Large intestine (tissue), 3 donors: ENCODE measurements around the gene SLC35E3. TPM values are rescaled to one million over a fixed set of nuclear protein-coding genes. Genes with fewer than 3 reads are reported as not detected.
A peak's percentile ranks its signal among the peaks of the same experiment; 100 is the strongest.

Source experiments
- DNase-seq, 2 donors: peaks; one replicate each; pipeline versions ENCODE4 v3.0.0 to v3.0.0-alpha.2; 2013
- H3K27ac ChIP-seq: one replicate; pipeline ENCODE4 v1.5.1; 2013; ENCODE audit warnings: low read length
- H3K27me3 ChIP-seq: 2 replicates; pipeline ENCODE4 v1.6.1; 2013; ENCODE audit warnings: low read length; ENCODE audit not compliant: control insufficient read depth, insufficient read depth
- H3K36me3 ChIP-seq: 2 replicates; pipeline ENCODE4 v1.6.1; 2013; ENCODE audit warnings: low read length; ENCODE audit not compliant: control insufficient read depth, insufficient read depth
- H3K4me1 ChIP-seq: one replicate; pipeline ENCODE4 v1.6.1; 2013; ENCODE audit warnings: low read length; ENCODE audit not compliant: control insufficient read depth, insufficient read depth
- H3K4me3 ChIP-seq: one replicate; pipeline ENCODE4 v1.5.1; 2013; ENCODE audit warnings: low read length
- H3K9me3 ChIP-seq: one replicate; pipeline ENCODE4 v1.6.1; 2013; ENCODE audit warnings: mild to moderate bottlenecking, low read depth, low read length, moderate library complexity; ENCODE audit not compliant: control insufficient read depth
- WGBS: methylation state at CpG from one replicate; pipeline ENCODE4 v1.1.5; 2013; ENCODE audit warnings: low lambda C conversion rate; ENCODE audit not compliant: insufficient coverage; 5-methylcytosine and 5-hydroxymethylcytosine counted together
- polyA plus RNA-seq: library from polyadenylated mRNA; unstranded; fragments of 120-200 nt; gene quantifications from one replicate; pipeline ENCODE4 v1.2.1, GENCODE V29; 2013

SLC35E3 gene
- polyA plus RNA-seq, 1 donor, result 8.3 TPM

- no peaks in the 10 kb centered on the region for H3K9me3 ChIP-seq
- WGBS, result no CpG with 5 or more reads among the region's 7 CpGs
- no peak overlapping the region for H3K4me3 ChIP-seq
- H3K27ac ChIP-seq, result no peak overlapping the region
- no peak for DNase-seq
- peaks cover 10% of the 10 kb centered on the region for H3K36me3 ChIP-seq
- no peaks in the 10 kb centered on the region for H3K4me1 ChIP-seq
- H3K27me3 ChIP-seq, result no peaks in the 10 kb centered on the region
These were observed 21.2 kb downstream of the SLC35E3 start for GRCh38 chr12:68767191-68767590.

DNA sequence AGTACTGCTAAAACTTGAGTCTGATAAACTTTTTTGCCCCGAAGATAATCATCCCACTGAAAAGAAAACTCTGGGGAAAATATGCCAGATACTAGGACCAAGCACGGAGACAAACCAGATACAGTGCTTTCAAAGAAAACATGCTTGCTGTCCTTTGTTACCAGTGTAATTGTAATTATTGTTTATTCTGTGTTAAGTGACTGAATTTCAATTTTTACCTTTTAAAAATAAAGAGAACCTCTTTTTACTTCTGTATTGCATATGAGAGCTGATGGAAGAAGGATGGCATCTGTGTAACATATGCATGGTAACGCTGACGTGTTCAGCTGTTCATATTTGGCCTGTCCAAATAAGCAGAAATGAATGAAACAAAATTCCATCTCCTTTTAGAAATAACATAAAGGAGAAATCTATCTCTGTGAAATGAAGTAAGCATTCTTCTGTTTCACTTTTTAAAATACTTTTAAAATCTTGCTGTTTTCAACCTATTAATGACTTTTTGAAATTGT lies 22.5 kb downstream of the SLC35E3 start:
- H3K27ac ChIP-seq, result no peak overlapping the region

GRCh38 chr12:68769941-68770340 lies 24.0 kb downstream of the SLC35E3 start:
- DNase-seq, result no peak

More for the DNA sequence above, 22.5 kb downstream of the SLC35E3 start:
- WGBS, result 87% methylated on average over 3 of the region's 4 CpGs
- no peak overlapping the region for H3K4me3 ChIP-seq
- no peaks in the 10 kb centered on the region for H3K9me3 ChIP-seq
- H3K36me3 ChIP-seq, result peaks cover 10% of the 10 kb centered on the region
- H3K27me3 ChIP-seq, result no peaks in the 10 kb centered on the region
- DNase-seq, result no peak
- no peaks in the 10 kb centered on the region for H3K4me1 ChIP-seq

GRCh38 chr12:68771223-68771925 lies 25.4 kb downstream of the SLC35E3 start:
- H3K36me3 ChIP-seq, result peaks cover 5% of the 10 kb centered on the region

More at GRCh38 chr12:68769941-68770340, 24.0 kb downstream of the SLC35E3 start:
- no peaks in the 10 kb centered on the region for H3K9me3 ChIP-seq
- H3K4me1 ChIP-seq, result no peaks in the 10 kb centered on the region
- peaks cover 5% of the 10 kb centered on the region for H3K36me3 ChIP-seq
- no peak overlapping the region for H3K27ac ChIP-seq
- H3K27me3 ChIP-seq, result no peaks in the 10 kb centered on the region
- H3K4me3 ChIP-seq, result no peak overlapping the region
- WGBS, result 100% methylated on average over 1 of the region's 1 CpG

GRCh38 chr12:68772714-68773113 lies 26.7 kb downstream of the SLC35E3 start:
- Histone ChIP-seq H3K36me3 (no peaks in the 10 kb centered on the region), H3K27me3 (no peaks in the 10 kb centered on the region), H3K4me1 (no peaks in the 10 kb centered on the region), H3K9me3 (no peaks in the 10 kb centered on the region), H3K27ac (no peak overlapping the region), H3K4me3 (no peak overlapping the region)
- 94% methylated on average over 5 of the region's 8 CpGs for WGBS
- DNase-seq, result no peak

More at GRCh38 chr12:68771223-68771925, 25.4 kb downstream of the SLC35E3 start:
- Histone ChIP-seq H3K27ac (no peak overlapping the region), H3K4me3 (no peak overlapping the region), H3K4me1 (no peaks in the 10 kb centered on the region), H3K9me3 (no peaks in the 10 kb centered on the region), H3K27me3 (no peaks in the 10 kb centered on the region)
- DNase-seq, result no peak
- WGBS, result 83% methylated on average over 1 of the region's 5 CpGs

GRCh38 chr12:68773582-68773981 lies 27.6 kb downstream of the SLC35E3 start:
- no CpG with 5 or more reads among the region's 5 CpGs for WGBS
- no peak overlapping the region for H3K27ac ChIP-seq
- H3K36me3 ChIP-seq, result no peaks in the 10 kb centered on the region
- no peaks in the 10 kb centered on the region for H3K4me1 ChIP-seq
- H3K27me3 ChIP-seq, result no peaks in the 10 kb centered on the region
- DNase-seq, result no peak
- H3K9me3 ChIP-seq, result no peaks in the 10 kb centered on the region
- H3K4me3 ChIP-seq, result no peak overlapping the region

GRCh38 chr12:68775121-68775630 lies 29.2 kb downstream of the SLC35E3 start:
- no peaks in the 10 kb centered on the region for H3K27me3 ChIP-seq
- H3K4me1 ChIP-seq, result no peaks in the 10 kb centered on the region
- H3K27ac ChIP-seq, result no peak overlapping the region
- no peaks in the 10 kb centered on the region for H3K36me3 ChIP-seq
- H3K9me3 ChIP-seq, result no peaks in the 10 kb centered on the region
- H3K4me3 ChIP-seq, result no peak overlapping the region
- no CpG with 5 or more reads among the region's 7 CpGs for WGBS
- DNase-seq, result peak; percentile 14 to 68

GRCh38 chr12:68776976-68777610 lies 31.1 kb downstream of the SLC35E3 start:
- H3K27ac ChIP-seq, result no peak overlapping the region
- H3K9me3 ChIP-seq, result no peaks in the 10 kb centered on the region
- WGBS, result no CpG with 5 or more reads among the region's 5 CpGs
- DNase-seq, result no peak
- no peaks in the 10 kb centered on the region for H3K4me1 ChIP-seq
- no peaks in the 10 kb centered on the region for H3K36me3 ChIP-seq
- H3K27me3 ChIP-seq, result no peaks in the 10 kb centered on the region
- H3K4me3 ChIP-seq, result no peak overlapping the region

DNA sequence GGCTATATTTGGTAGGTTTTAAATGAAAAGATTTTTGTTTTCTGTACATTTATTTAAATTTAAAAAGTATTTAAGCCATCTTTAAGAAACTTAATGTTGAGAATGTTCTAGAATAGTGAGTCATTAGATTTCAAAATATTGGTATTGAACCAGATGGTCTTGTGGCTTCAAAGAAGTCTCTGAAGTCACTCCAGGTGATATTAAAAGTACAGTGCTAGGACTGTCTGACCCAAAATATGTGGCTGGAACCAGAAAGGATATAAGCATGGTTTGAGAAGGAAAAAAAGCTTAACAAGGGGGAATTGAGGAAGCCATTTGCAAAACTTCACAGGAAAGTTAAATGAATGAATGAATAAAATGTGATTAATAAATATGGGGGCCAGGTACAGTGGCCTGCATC lies 33.3 kb downstream of the SLC35E3 start:
- no peak overlapping the region for H3K4me3 ChIP-seq
- no peaks in the 10 kb centered on the region for H3K4me1 ChIP-seq
- DNase-seq, result no peak
- H3K27ac ChIP-seq, result no peak overlapping the region
- H3K27me3 ChIP-seq, result no peaks in the 10 kb centered on the region
- no peaks in the 10 kb centered on the region for H3K36me3 ChIP-seq
- H3K9me3 ChIP-seq, result no peaks in the 10 kb centered on the region

- Histone ChIP-seq H3K4me3 (no peak overlapping the region), H3K27ac (no peak overlapping the region), H3K27me3 (no peaks in the 10 kb centered on the region), H3K4me1 (no peaks in the 10 kb centered on the region), H3K9me3 (no peaks in the 10 kb centered on the region), H3K36me3 (no peaks in the 10 kb centered on the region)
- no peak for DNase-seq
- no CpG with 5 or more reads among the region's 6 CpGs for WGBS
These were observed 34.8 kb downstream of the SLC35E3 start for GRCh38 chr12:68780731-68781130.
